Measurements from ENCODE around the gene STAC. TPM values are rescaled to one million over a fixed set of nuclear protein-coding genes. Genes with fewer than 3 reads are reported as not detected.

The STAC gene
- total RNA-seq, 4 donors from 2014 or later = 0.28 to 3.8 (median 0.92) TPM

DNA sequence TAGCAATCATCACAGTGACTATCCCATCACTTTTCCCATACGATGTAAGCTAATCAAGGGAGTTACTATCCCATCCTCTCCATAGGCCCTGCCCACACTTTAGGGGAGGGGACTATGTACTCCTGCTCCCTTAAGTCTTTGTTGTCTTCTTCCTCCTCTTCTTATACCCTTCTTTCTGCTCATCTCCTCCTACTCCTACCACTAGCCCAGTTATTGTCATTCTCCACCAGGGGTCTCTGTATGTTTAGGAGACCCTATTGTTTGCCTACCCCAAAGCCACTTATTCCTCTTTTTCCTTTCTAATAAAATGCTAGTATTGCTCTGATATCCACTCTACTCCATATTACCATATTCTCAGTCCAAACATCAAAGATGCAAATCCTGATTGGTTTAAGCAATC is 27.8 kb downstream of the STAC start:
- DNase-seq (ENCODE audit: low spot score) (no peak), ATAC-seq (ENCODE audit: low FRiP score) (no peak)
- no peak for TF ChIP-seq CTCF (IDR thresholded peaks at IDR 0.05)

GRCh38 chr3:36409862-36410261 is 29.6 kb downstream of the STAC start:
- ATAC-seq (ENCODE audit: low FRiP score) (no peak), DNase-seq (ENCODE audit: low spot score) (no peak)
- no peak for TF ChIP-seq CTCF (IDR thresholded peaks at IDR 0.05)

DNA sequence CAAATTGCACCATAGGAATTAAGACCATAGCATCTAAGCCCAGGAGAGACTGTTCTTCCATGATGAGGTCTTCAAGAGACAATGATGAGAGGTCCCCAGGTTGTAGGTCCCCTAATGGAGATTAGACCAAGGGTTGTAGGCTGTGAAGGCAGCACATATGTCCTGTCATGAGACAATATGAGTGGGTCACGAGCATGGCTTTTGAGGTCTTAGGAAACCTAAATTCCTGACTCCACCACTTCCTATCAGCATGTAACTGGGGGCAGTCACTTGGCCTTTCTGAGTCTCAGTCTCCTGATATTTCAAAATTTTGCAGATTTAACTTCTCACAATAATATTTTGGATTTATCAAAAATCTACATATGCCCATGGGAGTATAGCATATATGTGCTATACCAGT is 31.3 kb downstream of the STAC start:
- ATAC-seq (ENCODE audit: low FRiP score) = no peak
- DNase-seq (ENCODE audit: low spot score) = no peak
- TF ChIP-seq CTCF (IDR thresholded peaks at IDR 0.05) = no peak

DNA sequence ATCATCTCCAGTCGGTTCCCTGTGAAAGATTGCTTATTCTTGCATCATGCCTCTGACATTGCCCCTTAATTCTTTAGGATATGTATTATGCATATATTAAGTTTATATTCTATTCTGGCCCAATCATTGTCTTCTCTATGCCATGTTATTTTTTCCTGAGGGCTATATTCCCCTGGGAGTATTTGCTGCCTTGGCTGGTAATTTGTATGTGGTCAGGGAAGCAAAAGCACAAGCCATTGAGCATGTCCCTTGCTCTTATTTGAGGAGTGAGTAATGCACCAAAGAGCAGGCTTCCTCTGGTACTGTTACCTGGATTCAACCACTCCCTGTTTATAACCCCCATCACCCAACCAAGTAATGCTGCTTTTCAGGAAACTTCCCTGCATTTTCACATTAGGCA is 36.3 kb downstream of the STAC start:
- DNase-seq (ENCODE audit: low spot score) = no peak
- TF ChIP-seq CTCF (IDR thresholded peaks at IDR 0.05) = no peak
- no peak for ATAC-seq (ENCODE audit: low FRiP score)

GRCh38 chr3:36417237-36417636 is 36.9 kb downstream of the STAC start:
- ATAC-seq (ENCODE audit: low FRiP score) (no peak), DNase-seq (ENCODE audit: low spot score) (no peak)
- no peak for TF ChIP-seq CTCF (IDR thresholded peaks at IDR 0.05)

DNA sequence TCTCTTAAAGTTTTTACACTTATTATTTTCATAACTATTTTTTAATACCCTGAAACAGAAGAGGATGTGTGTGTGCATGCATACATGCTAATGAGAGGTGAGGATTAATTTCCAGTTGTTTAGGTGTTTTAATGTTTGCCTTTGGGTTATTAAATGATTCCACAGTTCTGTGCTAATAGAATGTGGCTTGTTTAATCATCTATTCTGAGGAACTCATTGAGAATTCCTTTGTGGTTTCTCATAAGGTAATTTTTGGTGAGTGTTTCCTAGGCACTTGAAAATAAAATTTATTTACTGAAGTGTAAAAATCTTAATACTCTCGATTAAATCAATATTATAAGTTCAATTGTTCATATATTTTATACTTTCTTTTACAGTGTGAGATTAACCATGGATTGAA is 38.0 kb downstream of the STAC start:
- TF ChIP-seq CTCF (IDR thresholded peaks at IDR 0.05) = no peak
- ATAC-seq (ENCODE audit: low FRiP score) = no peak
- DNase-seq (ENCODE audit: low spot score) = no peak

- DNase-seq (ENCODE audit: low spot score) (no peak), ATAC-seq (ENCODE audit: low FRiP score) (no peak)
- no peak for TF ChIP-seq CTCF (IDR thresholded peaks at IDR 0.05)
Measured at GRCh38 chr3:36428445-36428844, 48.1 kb downstream of the STAC start.
